Liver (tissue), 9 donors: ENCODE measurements around the gene NAA38. TPM values are rescaled to one million over a fixed set of nuclear protein-coding genes. Genes with fewer than 3 reads are reported as not detected.

Experiments used
- DNase-seq: peaks from one replicate; pipeline ENCODE4 v3.0.0-alpha.2; 2017; ENCODE audit warnings: low spot score
- H3K27ac ChIP-seq, 2 donors: one replicate each; pipeline ENCODE4 v1.7.0; 2013; ENCODE audit warnings: inconsistent platforms in 2 of 2, low read length in 2 of 2, control low read depth in 1 of 2, low read depth in 1 of 2, mild to moderate bottlenecking in 1 of 2
- H3K27me3 ChIP-seq, 4 donors: one replicate each; pipeline versions ENCODE4 v1.6.1 to v1.7.0; 2013; ENCODE audit warnings: low read length in 3 of 4, inconsistent platforms in 1 of 4, mild to moderate bottlenecking in 1 of 4, moderate library complexity in 1 of 4; ENCODE audit not compliant: control insufficient read depth in 4 of 4, insufficient read depth in 4 of 4
- H3K36me3 ChIP-seq, 4 donors: one replicate each; pipeline versions ENCODE4 v1.6.1 to v1.7.0; 2013; ENCODE audit warnings: low read length in 3 of 4, mild to moderate bottlenecking in 3 of 4, low read depth in 1 of 4, moderate library complexity in 1 of 4; ENCODE audit not compliant: control insufficient read depth in 4 of 4, insufficient read depth in 3 of 4
- H3K4me1 ChIP-seq, 4 donors: one replicate each; pipeline versions ENCODE4 v1.6.1 to v1.7.0; 2013; ENCODE audit warnings: low read length in 3 of 4, mild to moderate bottlenecking in 3 of 4, moderate library complexity in 1 of 4; ENCODE audit not compliant: control insufficient read depth in 4 of 4, insufficient read depth in 4 of 4
- H3K4me3 ChIP-seq, 3 donors: one replicate each; pipeline versions ENCODE4 v1.6.1 to v1.7.0; 2013; ENCODE audit warnings: low read length in 3 of 3, control low read depth in 1 of 3, low read depth in 1 of 3, mild to moderate bottlenecking in 1 of 3
- H3K9ac ChIP-seq, 2 donors: one replicate each; pipeline ENCODE4 v1.7.0; 2013; ENCODE audit warnings: low read length in 2 of 2, mild to moderate bottlenecking in 2 of 2, moderate library complexity in 2 of 2, control low read depth in 1 of 2, low read depth in 1 of 2
- H3K9me3 ChIP-seq, 4 donors: one replicate each; pipeline versions ENCODE4 v1.6.1 to v1.7.0; 2013; ENCODE audit warnings: low read length in 3 of 4; ENCODE audit not compliant: control insufficient read depth in 4 of 4
- EGR1 ChIP-seq, 2 donors: IDR thresholded peaks; 2 replicates each; pipeline ENCODE4 v1.6.1; 2016 to 2018; ENCODE audit warnings: antibody characterized with exemption in 2 of 2, low read depth in 2 of 2
- FOXA1 ChIP-seq: IDR thresholded peaks from 2 replicates; pipeline ENCODE4 v1.6.1; 2016; ENCODE audit warnings: antibody characterized with exemption
- FOXA2 ChIP-seq: IDR thresholded peaks from 2 replicates; pipeline ENCODE4 v1.6.1; 2016; ENCODE audit warnings: antibody characterized with exemption
- GABPA ChIP-seq, 2 donors: IDR thresholded peaks in 1 of 2; conservative IDR thresholded peaks in 1 of 2; 2 replicates each; pipeline ENCODE4 v1.6.1; 2016; ENCODE audit warnings: antibody characterized with exemption in 2 of 2, mild to moderate bottlenecking in 1 of 2, moderate library complexity in 1 of 2
- HNF4A ChIP-seq, 2 donors: conservative IDR thresholded peaks; 2 replicates each; pipeline ENCODE4 v1.6.1; 2016; ENCODE audit warnings: antibody characterized with exemption in 2 of 2, mild to moderate bottlenecking in 2 of 2
- HNF4G ChIP-seq: IDR thresholded peaks from 2 replicates; pipeline ENCODE4 v1.6.1; 2016; ENCODE audit warnings: antibody characterized with exemption
- JUND ChIP-seq, 2 donors: IDR thresholded peaks; 2 replicates each; pipeline ENCODE4 v1.6.1; 2016; ENCODE audit warnings: antibody characterized with exemption in 2 of 2
- NR2F2 ChIP-seq: IDR thresholded peaks from 2 replicates; pipeline ENCODE4 v1.6.1; 2016; ENCODE audit warnings: antibody characterized with exemption
- RAD21 ChIP-seq, 2 donors: IDR thresholded peaks; 2 replicates each; pipeline ENCODE4 v1.6.1; 2016; ENCODE audit warnings: antibody characterized with exemption in 2 of 2, mild to moderate bottlenecking in 2 of 2
- RXRA ChIP-seq, 2 donors: IDR thresholded peaks; 2 replicates each; pipeline ENCODE4 v1.6.1; 2017 to 2018; ENCODE audit warnings: antibody characterized with exemption in 2 of 2, mild to moderate bottlenecking in 1 of 2
- SP1 ChIP-seq: IDR thresholded peaks from 2 replicates; pipeline ENCODE4 v1.6.1; 2018; ENCODE audit warnings: antibody characterized with exemption, mild to moderate bottlenecking
- TAF1 ChIP-seq: conservative IDR thresholded peaks from 2 replicates; pipeline ENCODE4 v1.6.1; 2016; ENCODE audit warnings: antibody characterized with exemption, mild to moderate bottlenecking
- YY1 ChIP-seq: IDR thresholded peaks from 2 replicates; pipeline ENCODE4 v1.6.1; 2016; ENCODE audit warnings: antibody characterized with exemption, mild to moderate bottlenecking
- WGBS: extraction: QIAGEN DNeasy Blood & Tissue Kit; methylation state at CpG from one replicate; pipeline ENCODE4 v1.1.7; 2013; 5-methylcytosine and 5-hydroxymethylcytosine counted together
- polyA plus RNA-seq, 2 donors: library from polyadenylated mRNA; stranded (reverse) in 1 of 2; unstranded in 1 of 2; fragments of 200-250 nt in 1 of 2; fragments of >200 nt in 1 of 2; fragmentation: Nextera tagmentation in 1 of 2; extraction: Ambion mirVana in 1 of 2; gene quantifications; one replicate each; pipeline versions ENCODE4 v1.2.1 to v1.2.3, GENCODE V29; 2013 to 2015
- total RNA-seq, 2 donors: library from RNA; depleted of rRNA; stranded (reverse); fragments of >200 nt; gene quantifications; one replicate each; pipeline ENCODE4 v1.2.3, GENCODE V29; 2014
- TF ChIP-seq, protein P1 (sequence below): IDR thresholded peaks from 2 replicates; pipeline ENCODE4 v1.6.1; 2016; ENCODE audit warnings: antibody characterized with exemption
- TF ChIP-seq, protein P2 (sequence below): IDR thresholded peaks from 2 replicates; pipeline ENCODE4 v1.6.1; 2016; ENCODE audit warnings: antibody characterized with exemption
- TF ChIP-seq, protein P3 (sequence below): IDR thresholded peaks from 2 replicates; pipeline ENCODE4 v1.6.1; 2016; ENCODE audit warnings: antibody characterized with exemption
- TF ChIP-seq, protein P4 (sequence below): fragments of 150-350 bp; IDR thresholded peaks from 2 replicates; pipeline ENCODE4 v1.5.1; 2017; ENCODE audit warnings: improper control_type of control experiment, low read depth, low read length; ENCODE audit not compliant: missing input control
- TF ChIP-seq, protein P5 (sequence below): IDR thresholded peaks from 2 replicates; pipeline ENCODE4 v1.6.1; 2016; ENCODE audit warnings: antibody characterized with exemption, mild to moderate bottlenecking
- donor health status: healthy.
- donor health status: healthy.
- donor health status: healthy.
- donor health status: healthy.
- donor health status: healthy.

Gene NAA38
- total and polyA plus RNA-seq, 4 donors: 24.3 to 118 (median 56.8) TPM

DNA sequence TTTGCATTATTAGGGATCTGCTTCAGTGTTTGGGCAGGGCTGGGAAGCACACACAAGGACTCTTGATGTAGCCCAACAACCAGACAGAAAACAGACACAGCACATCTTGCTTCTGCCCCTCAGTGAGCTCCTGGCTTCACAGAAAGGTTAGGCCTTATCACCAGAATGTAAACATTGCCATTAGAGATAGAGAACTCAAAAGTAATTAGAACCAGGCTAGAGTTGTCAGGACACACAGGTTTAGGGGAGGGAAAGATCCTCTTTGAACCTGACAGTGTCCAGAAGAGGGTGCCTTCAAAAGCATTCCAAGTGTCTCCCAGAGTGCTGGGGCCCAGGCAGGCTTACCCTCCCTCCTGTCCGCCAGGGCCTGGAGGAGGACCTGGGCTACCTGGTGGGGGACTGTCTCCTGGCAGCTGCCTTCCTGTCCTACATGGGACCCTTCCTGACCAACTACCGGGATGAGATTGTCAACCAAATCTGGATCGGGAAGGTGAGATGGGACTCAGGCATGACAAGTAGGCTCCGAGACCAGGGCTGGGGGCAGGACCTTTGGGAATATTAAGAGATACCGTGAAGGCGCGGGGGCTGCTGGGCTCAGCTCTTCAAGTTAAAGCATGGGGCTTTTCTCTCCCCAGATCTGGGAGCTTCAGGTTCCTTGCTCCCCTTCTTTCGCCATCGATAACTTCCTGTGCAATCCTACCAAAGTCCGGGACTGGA lies 40.3 kb downstream of the NAA38 start:
- no peak for DNase-seq
- 71% methylated on average over 10 of the region's 10 CpGs for WGBS
- no peaks in the 10 kb centered on the region for H3K9me3 ChIP-seq
- H3K27me3 ChIP-seq: no peaks in the 10 kb centered on the region
- no peak overlapping the region for H3K27ac ChIP-seq
- TF ChIP-seq JUND (IDR thresholded peaks at IDR 0.05): no peak
- TF ChIP-seq, protein P1, sequence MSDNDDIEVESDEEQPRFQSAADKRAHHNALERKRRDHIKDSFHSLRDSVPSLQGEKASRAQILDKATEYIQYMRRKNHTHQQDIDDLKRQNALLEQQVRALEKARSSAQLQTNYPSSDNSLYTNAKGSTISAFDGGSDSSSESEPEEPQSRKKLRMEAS: no peak
- no peak for TF ChIP-seq SP1
- TF ChIP-seq GABPA (IDR thresholded peaks at IDR 0.05 in 1 of 2, conservative IDR thresholded peaks at IDR 0.05 in 1 of 2): no peak
- TF ChIP-seq NR2F2: no peak
- no peak for TF ChIP-seq RXRA (IDR thresholded peaks at IDR 0.05)
- TF ChIP-seq TAF1: no peak
- no peaks in the 10 kb centered on the region for H3K4me1 ChIP-seq
- H3K9ac ChIP-seq: no peak overlapping the region
- H3K36me3 ChIP-seq: no peaks in the 10 kb centered on the region
- H3K4me3 ChIP-seq: no peak overlapping the region

DNA sequence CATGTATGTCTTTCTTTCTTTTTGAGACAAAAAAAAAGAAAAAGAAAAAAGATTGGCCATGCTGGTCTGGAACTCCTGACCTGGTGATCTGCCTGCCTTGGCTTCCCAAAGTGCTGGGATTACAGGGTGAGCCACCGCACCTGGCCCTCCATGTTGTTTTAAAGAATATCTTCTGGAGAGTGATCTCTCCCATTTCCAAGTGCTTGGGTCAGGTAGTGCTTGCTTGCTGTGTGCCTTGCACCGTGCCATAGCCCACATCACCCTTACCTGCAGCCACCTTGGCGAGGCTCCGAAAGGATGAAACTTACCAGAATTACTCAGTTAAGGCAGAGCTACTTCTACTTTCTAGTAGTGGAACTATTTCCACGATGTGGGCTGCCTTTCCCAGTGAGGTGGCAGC lies 42.4 kb downstream of the NAA38 start:
- Histone ChIP-seq H3K36me3 (no peaks in the 10 kb centered on the region), H3K9me3 (no peaks in the 10 kb centered on the region), H3K27me3 (no peaks in the 10 kb centered on the region), H3K4me1 (no peaks in the 10 kb centered on the region), H3K27ac (no peak overlapping the region), H3K9ac (no peak overlapping the region), H3K4me3 (no peak overlapping the region)
- TF ChIP-seq FOXA2 (no peak), EGR1 (IDR thresholded peaks at IDR 0.05; ENCODE audit: low read depth in 2 of 2) (no peak), RXRA (IDR thresholded peaks at IDR 0.05) (no peak), HNF4A (conservative IDR thresholded peaks at IDR 0.05) (no peak), GABPA (IDR thresholded peaks at IDR 0.05 in 1 of 2, conservative IDR thresholded peaks at IDR 0.05 in 1 of 2) (no peak), NR2F2 (no peak), YY1 (no peak), HNF4G (no peak), TAF1 (no peak), FOXA1 (no peak), SP1 (no peak), RAD21 (IDR thresholded peaks at IDR 0.05) (no peak)
- TF ChIP-seq, protein P2, sequence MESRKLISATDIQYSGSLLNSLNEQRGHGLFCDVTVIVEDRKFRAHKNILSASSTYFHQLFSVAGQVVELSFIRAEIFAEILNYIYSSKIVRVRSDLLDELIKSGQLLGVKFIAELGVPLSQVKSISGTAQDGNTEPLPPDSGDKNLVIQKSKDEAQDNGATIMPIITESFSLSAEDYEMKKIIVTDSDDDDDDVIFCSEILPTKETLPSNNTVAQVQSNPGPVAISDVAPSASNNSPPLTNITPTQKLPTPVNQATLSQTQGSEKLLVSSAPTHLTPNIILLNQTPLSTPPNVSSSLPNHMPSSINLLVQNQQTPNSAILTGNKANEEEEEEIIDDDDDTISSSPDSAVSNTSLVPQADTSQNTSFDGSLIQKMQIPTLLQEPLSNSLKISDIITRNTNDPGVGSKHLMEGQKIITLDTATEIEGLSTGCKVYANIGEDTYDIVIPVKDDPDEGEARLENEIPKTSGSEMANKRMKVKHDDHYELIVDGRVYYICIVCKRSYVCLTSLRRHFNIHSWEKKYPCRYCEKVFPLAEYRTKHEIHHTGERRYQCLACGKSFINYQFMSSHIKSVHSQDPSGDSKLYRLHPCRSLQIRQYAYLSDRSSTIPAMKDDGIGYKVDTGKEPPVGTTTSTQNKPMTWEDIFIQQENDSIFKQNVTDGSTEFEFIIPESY: no peak
- TF ChIP-seq, protein P3, sequence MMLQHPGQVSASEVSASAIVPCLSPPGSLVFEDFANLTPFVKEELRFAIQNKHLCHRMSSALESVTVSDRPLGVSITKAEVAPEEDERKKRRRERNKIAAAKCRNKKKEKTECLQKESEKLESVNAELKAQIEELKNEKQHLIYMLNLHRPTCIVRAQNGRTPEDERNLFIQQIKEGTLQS: no peak
- TF ChIP-seq, protein P4, sequence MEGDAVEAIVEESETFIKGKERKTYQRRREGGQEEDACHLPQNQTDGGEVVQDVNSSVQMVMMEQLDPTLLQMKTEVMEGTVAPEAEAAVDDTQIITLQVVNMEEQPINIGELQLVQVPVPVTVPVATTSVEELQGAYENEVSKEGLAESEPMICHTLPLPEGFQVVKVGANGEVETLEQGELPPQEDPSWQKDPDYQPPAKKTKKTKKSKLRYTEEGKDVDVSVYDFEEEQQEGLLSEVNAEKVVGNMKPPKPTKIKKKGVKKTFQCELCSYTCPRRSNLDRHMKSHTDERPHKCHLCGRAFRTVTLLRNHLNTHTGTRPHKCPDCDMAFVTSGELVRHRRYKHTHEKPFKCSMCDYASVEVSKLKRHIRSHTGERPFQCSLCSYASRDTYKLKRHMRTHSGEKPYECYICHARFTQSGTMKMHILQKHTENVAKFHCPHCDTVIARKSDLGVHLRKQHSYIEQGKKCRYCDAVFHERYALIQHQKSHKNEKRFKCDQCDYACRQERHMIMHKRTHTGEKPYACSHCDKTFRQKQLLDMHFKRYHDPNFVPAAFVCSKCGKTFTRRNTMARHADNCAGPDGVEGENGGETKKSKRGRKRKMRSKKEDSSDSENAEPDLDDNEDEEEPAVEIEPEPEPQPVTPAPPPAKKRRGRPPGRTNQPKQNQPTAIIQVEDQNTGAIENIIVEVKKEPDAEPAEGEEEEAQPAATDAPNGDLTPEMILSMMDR: no peak
- TF ChIP-seq, protein P5, sequence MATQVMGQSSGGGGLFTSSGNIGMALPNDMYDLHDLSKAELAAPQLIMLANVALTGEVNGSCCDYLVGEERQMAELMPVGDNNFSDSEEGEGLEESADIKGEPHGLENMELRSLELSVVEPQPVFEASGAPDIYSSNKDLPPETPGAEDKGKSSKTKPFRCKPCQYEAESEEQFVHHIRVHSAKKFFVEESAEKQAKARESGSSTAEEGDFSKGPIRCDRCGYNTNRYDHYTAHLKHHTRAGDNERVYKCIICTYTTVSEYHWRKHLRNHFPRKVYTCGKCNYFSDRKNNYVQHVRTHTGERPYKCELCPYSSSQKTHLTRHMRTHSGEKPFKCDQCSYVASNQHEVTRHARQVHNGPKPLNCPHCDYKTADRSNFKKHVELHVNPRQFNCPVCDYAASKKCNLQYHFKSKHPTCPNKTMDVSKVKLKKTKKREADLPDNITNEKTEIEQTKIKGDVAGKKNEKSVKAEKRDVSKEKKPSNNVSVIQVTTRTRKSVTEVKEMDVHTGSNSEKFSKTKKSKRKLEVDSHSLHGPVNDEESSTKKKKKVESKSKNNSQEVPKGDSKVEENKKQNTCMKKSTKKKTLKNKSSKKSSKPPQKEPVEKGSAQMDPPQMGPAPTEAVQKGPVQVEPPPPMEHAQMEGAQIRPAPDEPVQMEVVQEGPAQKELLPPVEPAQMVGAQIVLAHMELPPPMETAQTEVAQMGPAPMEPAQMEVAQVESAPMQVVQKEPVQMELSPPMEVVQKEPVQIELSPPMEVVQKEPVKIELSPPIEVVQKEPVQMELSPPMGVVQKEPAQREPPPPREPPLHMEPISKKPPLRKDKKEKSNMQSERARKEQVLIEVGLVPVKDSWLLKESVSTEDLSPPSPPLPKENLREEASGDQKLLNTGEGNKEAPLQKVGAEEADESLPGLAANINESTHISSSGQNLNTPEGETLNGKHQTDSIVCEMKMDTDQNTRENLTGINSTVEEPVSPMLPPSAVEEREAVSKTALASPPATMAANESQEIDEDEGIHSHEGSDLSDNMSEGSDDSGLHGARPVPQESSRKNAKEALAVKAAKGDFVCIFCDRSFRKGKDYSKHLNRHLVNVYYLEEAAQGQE: no peak
- TF ChIP-seq, protein P1: no peak
- WGBS: 90% methylated on average over 5 of the region's 5 CpGs
- no peak for DNase-seq
